Ascending aorta (tissue), 2 donors: Measurements from ENCODE around the gene MYO1D. TPM values are rescaled to one million over a fixed set of nuclear protein-coding genes. Genes with fewer than 3 reads are reported as not detected.

Experiments used
- DNase-seq, 2 donors: peaks; one replicate each; pipeline ENCODE4 v3.0.0-alpha.2; 2019; ENCODE audit warnings: low spot score in 2 of 2
- H3K27ac ChIP-seq, 2 donors: fragments of 200-600 bp; sonication (generic); one replicate each; pipeline ENCODE4 v1.5.1; 2016 to 2017; ENCODE audit warnings: mild to moderate bottlenecking in 1 of 2
- H3K27me3 ChIP-seq: fragments of 200-600 bp; sonication (generic); one replicate; pipeline ENCODE4 v1.5.1; 2017
- H3K36me3 ChIP-seq, 2 donors: fragments of 200-600 bp; sonication (generic); one replicate each; pipeline ENCODE4 v1.5.1; 2016
- H3K4me1 ChIP-seq, 2 donors: fragments of 200-600 bp; sonication (generic); one replicate each; pipeline ENCODE4 v1.5.1; 2016 to 2017; ENCODE audit warnings: mild to moderate bottlenecking in 1 of 2
- H3K4me3 ChIP-seq, 2 donors: fragments of 200-600 bp; sonication (generic); one replicate each; pipeline ENCODE4 v1.5.1; 2016 to 2017; ENCODE audit warnings: mild to moderate bottlenecking in 1 of 2
- H3K9me3 ChIP-seq, 2 donors: fragments of 200-600 bp; sonication (generic); one replicate each; pipeline ENCODE4 v1.5.1; 2016
- CTCF ChIP-seq, 3 experiments: fragments of 200-600 bp in 2 of 3; fragments of 450-650 bp in 1 of 3; sonication (generic) in 2 of 3; IDR thresholded peaks; one replicate each; pipeline ENCODE4 v1.5.1; 2016 to 2019; ENCODE audit warnings: antibody characterized with exemption in 3 of 3, mild to moderate bottlenecking in 1 of 3, moderate library complexity in 1 of 3
- intact Hi-C: fragments of 100-400 bp; cut with DNase I; formaldehyde crosslinking; loops from one replicate; pipeline ENCODE4 v1.15.1; 2023
- total RNA-seq: library from RNA; depleted of rRNA; stranded (reverse); fragments of >200 nt; gene quantifications from one replicate; pipeline ENCODE4 v1.1.0, GENCODE V29; 2016

Gene MYO1D
- total RNA-seq, 1 donor from 2014 or later, result 105 TPM

GRCh38 chr17:32569171-32570080 lies 307.5 kb downstream of the MYO1D start:
- intact Hi-C loops, result no loop called here
- Histone ChIP-seq H3K4me1 (no peaks in the 10 kb centered on the region), H3K4me3 (no peak overlapping the region), H3K27me3 (no peaks in the 10 kb centered on the region), H3K27ac (no peak overlapping the region), H3K36me3 (peaks cover 0 to 23% of the 10 kb centered on the region in 2 donors), H3K9me3 (no peaks in the 10 kb centered on the region)
- DNase-seq, result no peak
- TF ChIP-seq CTCF (IDR thresholded peaks at IDR 0.05), result no peak

- Histone ChIP-seq H3K27ac (no peak overlapping the region), H3K9me3 (no peaks in the 10 kb centered on the region), H3K4me1 (no peaks in the 10 kb centered on the region), H3K27me3 (no peaks in the 10 kb centered on the region), H3K36me3 (peaks cover 4 to 28% of the 10 kb centered on the region in 2 donors), H3K4me3 (no peak overlapping the region)
- DNase-seq, result no peak
- no peak for TF ChIP-seq CTCF (IDR thresholded peaks at IDR 0.05)
- intact Hi-C loops, result no loop called here
These were observed 308.2 kb downstream of the MYO1D start for GRCh38 chr17:32568705-32569104.

- H3K27ac ChIP-seq, result no peak overlapping the region
- intact Hi-C loops, result no loop called here
- H3K4me3 ChIP-seq, result no peak overlapping the region
- H3K4me1 ChIP-seq, result no peaks in the 10 kb centered on the region
- no peaks in the 10 kb centered on the region for H3K9me3 ChIP-seq
- DNase-seq, result no peak
- peaks cover 4 to 28% of the 10 kb centered on the region in 2 donors for H3K36me3 ChIP-seq
- no peaks in the 10 kb centered on the region for H3K27me3 ChIP-seq
- TF ChIP-seq CTCF (IDR thresholded peaks at IDR 0.05), result no peak
These were observed 309.4 kb downstream of the MYO1D start for GRCh38 chr17:32567511-32567910.

- H3K4me3 ChIP-seq, result no peak overlapping the region
- no peaks in the 10 kb centered on the region for H3K4me1 ChIP-seq
- H3K9me3 ChIP-seq, result no peaks in the 10 kb centered on the region
- intact Hi-C loops, result no loop called here
- no peaks in the 10 kb centered on the region for H3K27me3 ChIP-seq
- TF ChIP-seq CTCF (IDR thresholded peaks at IDR 0.05), result no peak
- DNase-seq, result no peak
- H3K36me3 ChIP-seq, result peaks cover 4 to 28% of the 10 kb centered on the region in 2 donors
- no peak overlapping the region for H3K27ac ChIP-seq
These were observed 309.8 kb downstream of the MYO1D start for GRCh38 chr17:32567086-32567485.

GRCh38 chr17:32566303-32566702 lies 310.6 kb downstream of the MYO1D start:
- H3K4me3 ChIP-seq, result no peak overlapping the region
- no peaks in the 10 kb centered on the region for H3K4me1 ChIP-seq
- no peak for TF ChIP-seq CTCF (IDR thresholded peaks at IDR 0.05)
- no peak overlapping the region for H3K27ac ChIP-seq
- no peaks in the 10 kb centered on the region for H3K9me3 ChIP-seq
- no peaks in the 10 kb centered on the region for H3K27me3 ChIP-seq
- intact Hi-C loops, result no loop called here
- DNase-seq, result no peak
- H3K36me3 ChIP-seq, result peaks cover 4 to 28% of the 10 kb centered on the region in 2 donors
